Activated CD4-positive, alpha-beta T cell treated with anti-CD3 and anti-CD28 coated beads for 4 hours (primary cell): Measurements from ENCODE around the gene AVP.
A peak's percentile ranks its signal among the peaks of the same experiment; 100 is the strongest.

Source experiments
- DNase-seq, 2 donors: peaks; one replicate each; pipeline ENCODE4 v3.0.0-alpha.2; 2020

AVP gene

DNA sequence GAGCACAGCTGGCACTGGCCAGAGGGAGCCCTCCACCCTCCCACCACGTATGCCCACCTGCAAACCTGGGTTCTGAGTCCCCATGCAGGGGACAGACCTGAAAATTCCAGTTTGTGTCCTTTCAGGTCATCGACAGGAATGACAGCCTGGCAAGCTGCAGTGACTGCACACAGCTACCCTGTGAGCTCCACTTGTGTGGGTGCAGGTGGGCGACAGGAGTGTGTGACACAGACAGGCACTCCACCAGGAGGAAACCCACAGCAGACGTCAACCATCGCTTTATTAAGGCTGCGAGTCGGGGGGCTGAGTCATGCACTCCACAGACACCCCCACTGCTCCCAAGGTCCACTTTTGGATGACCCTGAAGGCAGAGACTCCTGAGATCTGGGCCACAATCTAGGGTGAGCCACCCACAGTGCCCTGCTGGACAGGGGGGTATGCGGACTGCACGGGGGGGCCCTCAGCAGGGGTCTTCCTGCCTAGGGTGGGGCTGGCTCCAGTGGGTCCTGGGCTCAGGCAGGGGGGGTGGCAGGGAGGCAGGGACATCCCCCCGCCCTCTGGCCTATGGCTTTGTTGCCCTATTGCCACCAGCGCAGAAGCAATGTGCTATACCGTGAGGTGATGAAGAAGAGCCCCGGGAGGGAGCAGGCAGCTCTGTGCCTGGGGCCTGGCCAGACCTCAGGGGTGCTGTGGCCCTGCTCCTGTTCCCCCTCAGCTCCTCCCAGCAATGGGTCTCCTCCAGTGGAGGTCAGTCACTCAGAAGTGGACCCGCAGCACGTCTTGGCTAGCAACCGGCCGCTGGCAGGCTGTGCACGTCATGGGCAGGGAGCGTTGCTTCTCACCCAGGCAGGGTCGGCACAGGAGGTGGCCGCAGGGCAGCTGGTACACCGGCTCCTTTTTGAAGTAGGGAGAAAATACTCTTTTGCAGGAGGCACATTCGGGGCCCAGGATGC lies 25.1 kb upstream of the AVP start:
- no peak for DNase-seq

DNA sequence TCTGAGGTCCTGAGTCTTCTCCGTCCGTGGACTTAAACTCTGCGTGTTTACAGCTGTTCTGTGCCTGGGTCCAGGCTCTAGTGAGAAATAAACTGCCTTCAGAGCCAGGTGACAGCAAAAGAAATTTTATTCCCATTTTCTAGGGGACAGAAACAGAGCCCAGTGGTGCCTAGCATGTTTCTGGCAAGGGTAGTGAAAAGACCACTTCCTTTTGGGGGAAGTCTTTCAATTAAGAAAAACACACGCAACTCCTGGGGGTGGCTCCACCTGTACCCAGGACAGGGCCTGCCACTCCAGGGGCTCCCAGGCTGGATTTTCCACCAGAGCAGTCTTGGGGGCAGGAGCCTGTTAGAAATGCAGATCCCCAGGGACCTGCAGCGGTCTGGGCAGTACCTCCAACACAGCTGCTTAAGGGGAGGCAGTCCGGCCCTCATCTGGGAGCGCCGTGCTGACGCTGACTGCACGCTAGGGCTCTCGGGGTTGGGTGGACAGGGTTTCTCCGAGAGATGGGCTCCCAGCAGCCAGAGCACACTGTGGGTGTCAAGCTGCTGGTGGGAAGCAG lies 23.0 kb upstream of the AVP start:
- no peak for DNase-seq

DNA sequence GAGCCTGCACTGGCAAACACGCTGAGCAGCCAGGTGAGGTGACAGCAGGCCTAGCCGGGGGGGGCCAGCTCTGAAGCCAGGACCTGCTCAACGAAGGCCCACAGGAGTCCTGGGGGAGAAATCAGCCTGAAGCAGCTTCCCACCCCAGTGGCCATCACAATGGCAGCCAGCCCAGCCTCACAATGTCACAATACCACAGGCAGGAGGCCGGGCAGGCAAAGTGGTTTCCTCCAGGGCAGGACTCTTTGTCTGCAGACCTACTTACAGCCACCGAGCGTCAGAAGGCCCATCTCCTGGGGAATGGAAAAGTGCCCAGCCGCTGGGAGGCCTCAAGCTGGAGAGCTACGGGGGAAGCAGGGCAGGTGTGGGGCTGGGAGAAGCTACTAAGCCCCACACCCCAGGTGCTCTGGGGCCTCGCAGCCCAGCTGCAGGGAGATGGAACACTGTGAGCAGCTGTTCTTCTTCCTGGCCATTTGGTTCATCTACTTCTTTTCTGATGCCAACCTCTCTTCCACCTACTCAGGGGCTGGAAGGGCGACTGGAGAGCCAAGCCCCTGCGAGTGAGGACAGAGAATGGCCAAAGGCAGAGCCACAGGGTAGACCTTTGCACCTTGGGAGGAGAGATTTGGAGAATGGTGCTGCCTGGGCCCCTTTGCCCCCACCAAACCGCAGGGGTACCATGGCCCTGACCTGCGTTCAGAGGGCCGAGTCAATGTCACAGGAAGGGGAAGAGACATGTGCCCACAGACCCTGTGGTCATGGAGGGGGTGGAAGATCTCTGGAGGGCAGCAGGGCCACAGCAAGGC lies 22.3 kb upstream of the AVP start:
- DNase-seq, result no peak

DNA sequence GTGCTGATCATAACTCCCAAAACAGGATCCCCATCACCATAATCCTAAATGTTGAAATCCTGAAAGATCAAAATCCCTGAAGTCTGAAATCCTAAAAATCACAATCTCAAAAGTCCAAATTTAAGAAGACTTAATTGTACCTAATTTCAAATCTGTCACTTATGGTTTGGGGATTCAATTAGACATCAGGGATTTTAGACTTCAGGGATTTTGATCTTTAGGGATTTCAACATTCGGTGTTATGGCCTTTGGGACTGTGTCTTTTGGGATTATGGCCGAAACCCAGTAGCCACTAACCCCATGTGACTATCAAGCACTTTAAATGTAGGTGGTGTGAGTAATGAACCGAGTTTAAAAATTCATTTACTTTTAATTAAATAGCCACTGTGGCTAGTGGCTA lies 21.7 kb upstream of the AVP start:
- no peak for DNase-seq

DNA sequence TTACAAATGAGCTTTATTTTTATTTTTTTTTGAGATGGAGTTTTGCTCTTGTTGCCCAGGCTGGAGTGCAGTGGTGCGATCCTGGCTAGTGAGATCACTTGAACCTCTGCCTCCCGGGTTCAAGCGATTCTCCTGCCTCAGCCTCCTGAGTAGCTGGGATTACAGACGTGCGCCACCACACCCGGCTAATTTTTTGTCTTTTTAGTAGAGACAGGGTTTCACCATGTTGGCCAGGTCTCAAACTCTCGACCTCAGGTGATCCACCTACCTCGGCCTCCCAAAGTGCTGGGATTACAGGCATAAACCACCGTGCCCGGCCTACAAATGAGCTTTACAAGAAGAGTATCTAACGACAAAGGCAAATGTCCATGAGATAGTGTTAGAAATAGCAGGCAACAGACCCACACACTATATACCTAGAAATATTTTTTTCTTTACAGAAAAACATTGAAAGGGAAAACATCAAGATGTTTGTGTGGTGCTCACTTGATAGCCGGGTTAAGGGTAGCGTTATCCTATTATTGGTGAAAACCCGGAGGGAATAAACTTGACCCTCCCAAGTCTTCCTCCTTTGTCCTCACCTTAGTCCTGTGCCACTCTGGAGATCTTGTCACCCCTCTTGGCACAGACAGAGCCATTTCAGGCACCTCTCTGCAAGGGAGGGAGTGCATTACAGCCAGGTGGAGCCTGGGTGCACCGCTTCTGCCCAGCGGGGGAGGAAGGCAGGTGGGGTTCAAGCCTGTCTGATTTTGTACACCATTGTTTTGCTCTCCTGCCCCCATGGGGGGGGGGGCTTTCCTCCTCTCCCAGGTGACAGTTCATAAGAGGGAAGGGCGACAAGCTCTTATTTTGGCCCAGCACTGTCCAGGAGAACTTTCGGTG lies 21.0 kb upstream of the AVP start:
- no peak for DNase-seq

DNA sequence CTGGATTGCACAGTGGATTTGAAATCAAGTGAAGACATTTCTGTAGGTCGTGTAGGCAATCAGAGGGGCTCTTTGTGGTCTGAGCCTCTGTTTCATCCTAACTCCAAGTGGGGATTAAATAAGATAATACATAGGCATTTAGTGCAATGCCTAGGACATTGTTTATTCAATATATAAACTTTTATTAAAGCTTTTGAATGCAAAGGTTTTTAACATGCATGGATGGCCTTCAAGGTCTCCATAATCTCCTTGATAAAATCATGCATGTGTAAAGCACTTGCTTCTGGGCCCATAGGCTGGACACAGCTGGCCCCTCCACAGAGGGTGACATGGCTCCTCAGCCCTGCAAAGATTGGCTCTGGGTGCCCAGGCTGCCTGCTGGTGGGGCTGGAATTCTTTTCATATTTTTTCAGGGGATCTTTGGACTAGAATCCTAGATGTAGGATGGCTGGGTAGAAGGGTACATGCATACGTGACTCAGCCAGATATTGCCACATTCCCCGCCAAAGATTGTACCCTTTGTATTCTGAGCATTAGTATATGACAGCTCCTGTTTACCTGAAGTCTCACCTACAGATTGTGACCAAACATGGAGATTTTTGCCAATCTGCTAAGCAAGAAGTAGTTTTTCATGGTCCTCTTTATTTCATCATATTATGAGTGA lies 19.0 kb upstream of the AVP start:
- DNase-seq, result no peak

DNA sequence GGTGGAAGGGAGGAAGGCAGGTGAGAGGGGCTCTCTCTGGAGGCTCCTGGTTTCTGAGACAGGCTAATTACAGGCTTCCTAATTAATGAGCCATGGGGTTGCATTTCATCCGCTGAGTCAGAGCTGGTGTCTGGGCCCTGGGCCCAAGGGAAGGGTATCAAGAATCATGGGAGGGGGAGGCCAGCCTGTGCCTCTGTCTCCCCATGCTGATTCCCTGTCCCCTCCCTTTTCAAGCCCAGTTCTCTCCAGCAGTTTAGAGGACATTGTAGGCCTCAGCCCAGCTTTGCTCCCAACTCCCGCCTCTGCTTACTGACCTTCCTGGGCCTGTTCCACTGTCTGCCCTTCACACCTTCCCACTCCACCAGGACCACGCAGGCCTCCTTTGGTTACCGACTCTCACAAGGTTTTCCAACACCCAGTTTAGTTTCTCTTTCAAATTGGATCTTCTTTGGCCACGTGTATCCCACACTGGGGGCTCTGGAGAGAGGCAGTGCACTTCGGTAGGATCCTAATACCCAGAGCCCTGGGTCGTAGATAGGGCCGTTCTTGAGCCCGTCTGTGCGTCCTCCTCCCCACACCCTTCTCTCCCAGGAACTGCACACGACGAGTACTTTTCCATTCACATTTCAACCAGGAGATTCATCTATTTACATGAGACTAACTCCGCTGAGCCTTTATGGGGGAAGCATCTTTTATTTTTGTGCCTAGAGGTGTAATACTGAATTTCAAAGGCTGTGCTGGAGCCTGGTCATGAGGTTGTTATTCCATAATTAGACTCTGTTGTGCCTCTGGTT lies 18.2 kb upstream of the AVP start:
- DNase-seq, result no peak

DNA sequence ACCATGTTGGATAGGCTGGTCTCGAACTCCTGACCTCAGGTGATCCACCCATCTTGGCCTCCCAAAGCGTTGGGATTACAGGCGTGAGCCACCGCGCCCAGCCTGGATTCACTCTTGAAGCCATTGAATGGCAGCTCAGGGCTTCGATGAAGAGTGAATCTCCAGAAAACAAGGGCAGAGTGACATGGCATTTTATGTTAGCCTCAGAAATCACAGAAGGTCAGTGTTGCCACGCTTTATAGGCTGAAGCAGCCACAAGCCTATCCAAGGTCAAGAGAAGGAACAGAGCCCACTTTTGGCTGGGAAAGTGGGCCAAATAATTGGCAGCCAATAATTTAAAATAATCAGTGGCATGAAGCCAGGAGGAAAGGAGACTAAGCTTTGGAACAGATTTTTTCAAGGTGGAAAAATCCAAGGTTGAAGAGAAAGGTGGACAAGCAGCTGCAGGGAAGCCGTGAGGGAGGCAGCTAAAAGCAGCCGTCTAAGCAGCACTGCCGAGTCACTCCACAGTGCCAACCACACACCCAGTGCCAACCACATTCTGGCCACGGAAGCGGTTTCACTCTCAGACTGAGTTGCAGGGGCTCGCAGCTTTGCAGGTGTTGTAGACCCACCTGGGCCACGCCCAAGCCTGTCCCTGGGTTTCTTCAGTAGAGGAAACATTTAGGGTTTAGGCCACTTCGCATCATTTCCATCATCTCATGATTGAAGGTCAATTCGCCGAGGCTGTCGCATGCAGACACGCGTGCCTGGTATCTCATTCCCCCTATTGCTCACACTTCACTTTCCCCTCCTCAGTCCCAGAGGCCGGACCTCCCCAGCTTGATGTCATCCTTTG lies 17.4 kb upstream of the AVP start:
- DNase-seq, result peak; percentile 29 to 50

DNA sequence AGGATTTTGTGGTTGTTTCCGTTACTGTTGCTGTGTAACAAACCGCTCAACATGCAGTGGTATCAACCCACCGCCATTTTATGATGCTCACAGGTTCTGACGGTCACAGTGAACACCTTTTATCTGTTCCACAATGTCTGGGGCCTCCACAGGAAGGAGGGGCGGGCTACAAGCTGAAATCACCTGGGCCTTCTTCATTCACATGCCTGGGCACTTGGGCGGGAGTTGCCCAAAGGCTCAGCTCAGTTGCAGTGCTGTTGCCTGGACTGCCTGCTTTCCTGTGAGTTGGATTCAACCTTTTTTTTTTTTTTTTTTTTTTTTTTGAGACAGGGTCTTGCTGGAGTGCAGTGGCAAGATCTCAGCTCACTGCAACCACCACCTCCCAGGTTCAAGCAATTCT lies 16.7 kb upstream of the AVP start:
- DNase-seq, result no peak

DNA sequence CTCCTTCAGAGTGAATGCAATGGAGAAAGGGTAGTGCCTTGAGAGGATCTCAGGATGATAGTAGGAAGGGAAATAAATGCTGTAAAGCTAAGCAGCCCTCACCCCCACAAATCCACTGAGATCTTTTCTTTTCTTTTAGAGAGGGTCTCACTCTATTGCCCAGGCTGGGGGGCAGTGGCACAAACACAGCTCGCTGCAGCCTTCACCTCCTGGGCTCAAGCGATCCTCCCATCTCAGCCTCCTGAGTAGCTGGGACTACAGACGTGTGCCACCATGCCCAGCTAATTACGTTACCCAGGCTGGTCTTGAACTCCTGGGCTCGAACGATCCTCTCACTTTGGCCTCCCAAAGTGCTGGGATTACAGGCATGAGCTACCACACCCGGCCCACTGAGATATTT lies 16.0 kb upstream of the AVP start:
- DNase-seq, result no peak

DNA sequence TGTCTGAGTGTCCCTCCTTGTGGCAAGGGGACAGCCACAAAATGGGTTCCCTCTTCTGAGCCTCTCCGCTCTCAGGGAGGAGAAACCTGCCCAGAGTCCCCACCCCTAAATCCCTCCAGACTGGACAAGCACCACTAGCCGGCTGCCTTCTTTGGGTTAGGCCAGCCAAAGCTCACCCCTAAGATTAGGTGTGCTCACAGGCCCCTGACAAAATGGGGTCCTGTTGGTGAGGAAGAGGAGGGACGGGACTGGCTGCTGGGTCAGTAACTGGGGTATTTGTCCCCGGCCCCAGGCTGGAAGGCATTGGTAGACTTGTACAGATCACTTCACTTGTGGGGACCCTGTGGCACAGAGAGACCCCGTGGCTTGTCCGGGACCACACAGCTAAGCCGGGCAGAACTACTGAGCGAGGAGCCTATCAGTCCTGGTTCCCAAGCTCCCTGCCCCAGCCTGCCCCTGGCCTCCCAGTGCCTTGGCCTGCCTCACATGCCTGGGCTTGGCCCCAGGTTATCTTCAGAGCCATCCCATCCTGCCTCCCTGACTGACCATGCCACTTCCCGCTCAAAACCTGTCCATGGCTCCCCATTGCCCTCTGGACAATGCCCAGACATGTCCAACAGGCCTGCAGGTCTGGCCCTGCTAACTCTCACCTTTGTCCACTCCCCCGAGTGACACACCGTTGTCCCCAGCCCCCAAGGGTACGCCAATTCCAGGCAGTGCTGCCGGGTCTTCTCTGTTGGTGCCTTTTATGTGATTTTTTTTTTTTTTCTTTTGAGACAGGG lies 10.5 kb upstream of the AVP start:
- no peak for DNase-seq

DNA sequence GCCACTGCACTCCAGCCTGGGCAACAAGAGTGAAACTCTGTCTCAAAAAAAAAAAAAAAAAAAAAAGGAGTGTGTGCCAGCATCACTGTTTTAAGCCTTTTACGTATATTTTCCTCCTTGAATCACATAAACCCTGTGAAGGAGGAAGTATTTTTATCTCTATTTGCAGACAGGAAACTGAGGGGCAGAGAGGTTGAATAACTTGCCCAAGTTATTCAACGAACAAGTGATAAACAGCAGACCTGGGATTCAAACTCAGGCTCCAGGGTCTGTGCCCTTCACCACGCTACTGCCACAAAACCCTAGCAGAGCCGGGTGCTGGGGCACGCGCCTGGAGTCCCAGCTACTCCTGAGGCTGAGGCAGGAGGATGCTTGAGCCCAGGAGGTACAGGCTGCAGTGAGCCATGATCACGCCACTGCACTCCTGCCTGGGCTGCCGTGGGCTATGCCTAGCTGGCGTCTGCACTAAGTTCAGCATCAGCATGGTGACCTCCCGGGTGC lies 9.4 kb upstream of the AVP start:
- no peak for DNase-seq

DNA sequence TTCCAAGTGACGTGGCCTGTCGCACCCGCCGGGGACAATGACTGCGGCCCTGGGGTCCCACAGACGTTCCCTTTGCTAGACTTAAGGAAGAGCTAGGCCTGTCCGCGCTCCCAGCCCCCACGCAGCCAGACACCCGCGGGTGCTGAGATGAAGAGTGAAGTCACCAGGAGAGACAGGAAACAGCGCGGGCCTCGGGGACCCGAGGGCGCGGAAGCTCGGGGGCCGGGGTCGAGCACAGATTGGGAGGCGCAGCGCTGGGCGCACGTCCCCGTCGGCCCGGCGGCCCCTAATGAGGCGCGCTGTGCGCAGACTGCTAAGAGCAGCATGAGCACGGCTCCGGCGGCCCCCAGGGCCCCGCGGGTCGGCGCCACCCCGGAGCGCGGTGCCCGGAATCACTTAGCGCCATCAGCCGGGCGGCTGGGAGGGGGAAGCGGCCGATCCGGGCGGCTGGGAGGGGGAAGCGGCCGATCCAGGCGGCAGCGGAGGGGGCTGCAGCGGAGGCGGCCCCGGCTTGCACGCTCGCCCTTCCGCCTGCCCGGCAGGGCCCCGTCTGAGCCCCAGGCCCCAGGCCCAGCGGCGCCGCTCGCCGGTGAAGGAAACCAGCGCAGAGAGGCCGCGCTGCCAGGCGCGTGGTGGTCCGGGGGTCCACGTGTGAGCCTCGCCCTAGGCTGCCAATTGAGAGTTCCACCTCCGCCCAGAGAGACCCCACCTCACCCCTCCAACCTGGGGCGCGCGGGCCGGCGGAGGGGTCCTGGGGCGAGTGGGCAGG lies 8.3 kb upstream of the AVP start:
- DNase-seq, result peak; percentile 40 to 54

DNA sequence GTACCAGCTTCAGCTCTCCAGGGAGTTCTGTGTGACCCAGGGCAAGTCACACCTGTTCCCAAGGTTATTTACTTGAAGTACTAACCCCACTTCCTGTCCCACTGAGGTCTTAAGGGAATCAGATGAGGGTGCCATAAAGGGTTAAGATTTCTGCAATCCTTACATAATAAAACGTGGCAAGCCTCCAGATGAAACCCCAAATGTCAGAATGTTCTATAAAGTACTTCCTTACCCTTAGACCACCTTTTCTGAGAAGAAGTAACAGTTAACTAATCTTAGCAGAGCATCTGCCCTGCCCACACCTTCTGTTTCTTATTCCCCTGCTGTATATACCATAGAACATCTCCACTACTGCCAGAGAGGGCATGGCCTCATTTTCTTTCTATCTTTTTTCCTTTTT lies 6.0 kb upstream of the AVP start:
- DNase-seq, result no peak

DNA sequence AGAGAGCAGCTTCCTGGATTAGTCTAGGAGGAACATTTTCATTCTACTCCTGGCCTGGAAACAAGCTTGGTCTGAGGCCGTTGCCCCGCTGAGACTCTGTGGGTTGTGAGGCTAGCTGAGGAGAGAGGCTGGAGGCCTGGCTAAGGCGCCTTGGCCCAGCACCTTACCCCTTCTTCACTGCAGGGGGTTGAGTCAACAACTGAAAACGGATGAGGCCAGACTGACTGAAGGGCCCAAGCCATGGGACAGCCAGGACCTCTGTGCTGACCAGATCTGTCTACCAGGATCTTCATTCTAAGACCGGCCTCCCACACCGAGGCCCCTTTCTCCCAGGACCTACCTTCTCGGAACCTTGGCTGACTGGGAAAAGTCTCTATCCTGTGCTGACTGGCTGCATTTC lies 3.5 kb upstream of the AVP start:
- no peak for DNase-seq

DNA sequence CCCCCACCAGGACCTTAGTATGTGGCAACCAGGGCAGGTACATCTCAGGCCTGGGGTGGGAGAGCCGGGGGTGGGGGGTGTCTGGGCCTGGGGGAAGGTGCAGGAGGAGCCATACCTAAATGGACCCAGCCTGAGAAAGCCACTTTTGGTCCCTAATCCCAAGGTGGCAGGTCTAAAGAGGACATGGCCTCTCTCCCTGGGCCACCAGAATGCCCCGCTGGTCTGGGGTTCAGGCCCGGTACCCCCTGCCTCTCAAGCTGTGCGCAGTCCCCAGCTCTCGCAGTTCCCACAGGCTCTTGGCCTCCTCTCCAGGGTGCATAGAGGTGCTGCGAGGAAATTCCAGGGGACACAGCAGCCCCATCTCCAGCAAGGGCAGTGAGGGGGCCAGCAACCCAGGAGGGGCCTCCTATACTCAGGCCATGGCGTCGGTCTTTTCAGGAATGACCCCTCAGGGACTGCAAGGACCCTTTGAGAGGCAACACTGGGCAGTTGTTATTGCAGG lies 1.1 kb upstream of the AVP start:
- DNase-seq, result no peak

DNA sequence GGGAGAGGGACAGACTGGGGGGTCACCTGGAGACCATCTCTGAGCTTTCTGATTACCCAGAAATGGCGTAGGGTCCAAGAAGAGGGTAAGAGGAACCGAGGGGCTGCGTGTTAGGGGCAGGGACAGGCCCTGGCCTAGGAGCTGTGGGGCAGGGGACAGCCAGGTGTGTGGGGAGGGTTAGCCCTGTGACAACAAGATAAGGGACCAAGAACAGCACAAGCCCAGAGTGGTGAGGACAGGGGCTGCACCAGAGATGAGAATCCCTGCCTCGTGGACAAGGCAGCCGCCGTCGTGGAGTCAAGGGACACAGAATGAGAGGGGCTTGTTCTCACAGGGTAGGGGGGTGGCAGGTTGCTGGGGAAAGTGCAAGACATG lies 449 bp upstream of the AVP start:
- no peak for DNase-seq
